Prostate gland (tissue), 2 donors: ENCODE results near the gene DOCK6. TPM values are rescaled to one million over a fixed set of nuclear protein-coding genes. Genes with fewer than 3 reads are reported as not detected.
A peak's percentile ranks its signal among the peaks of the same experiment; 100 is the strongest.
"Not testable (repeated sequence)": the region's sequence is repeated elsewhere in the genome, so short reads cannot be mapped to it uniquely, and the experiment has no call there.

ENCODE experiments used
- DNase-seq: peaks from one replicate; pipeline ENCODE4 v3.0.0-alpha.2; 2019; ENCODE audit warnings: low spot score
- H3K27ac ChIP-seq, 2 donors: fragments of 200-600 bp; sonication (generic); 2 replicates each; pipeline ENCODE4 v1.5.1; 2017 to 2019
- H3K27me3 ChIP-seq: fragments of 200-600 bp; sonication (generic); replicated peaks from 2 replicates; pipeline ENCODE4 v1.5.1; 2019; ENCODE audit not compliant: insufficient read depth
- H3K36me3 ChIP-seq, 2 donors: fragments of 200-600 bp; sonication (generic); 1 replicate in 1 of 2; 2 replicates in 1 of 2; pipeline versions ENCODE4 v1.5.1 to v1.8.1; 2017 to 2019
- H3K4me1 ChIP-seq: fragments of 200-600 bp; sonication (generic); replicated peaks from 2 replicates; pipeline ENCODE4 v1.5.1; 2019
- H3K4me3 ChIP-seq, 2 donors: fragments of 200-600 bp; sonication (generic); 2 replicates each; pipeline ENCODE4 v1.5.1; 2017 to 2019
- H3K9me3 ChIP-seq: fragments of 200-600 bp; sonication (generic); 2 replicates; pipeline ENCODE4 v1.5.1; 2017
- CTCF ChIP-seq, 4 experiments: fragments of 200-600 bp in 2 of 4; fragments of 450-650 bp in 2 of 4; sonication (generic) in 2 of 4; IDR thresholded peaks; 1 replicate in 3 of 4; 2 replicates in 1 of 4; pipeline ENCODE4 v1.5.1; 2016 to 2019; ENCODE audit warnings: antibody characterized with exemption in 4 of 4, mild to moderate bottlenecking in 2 of 4, moderate library complexity in 2 of 4
- POLR2A ChIP-seq: fragments of 450-650 bp; IDR thresholded peaks from one replicate; pipeline ENCODE4 v1.6.1; 2016; ENCODE audit warnings: antibody characterized with exemption, mild to moderate bottlenecking
- POLR2AphosphoS5 ChIP-seq: sonication (generic); formaldehyde crosslinking; IDR thresholded peaks from one replicate; pipeline ENCODE4 v1.6.1; 2017; ENCODE audit warnings: antibody characterized with exemption
- WGBS: methylation state at CpG from one replicate; pipeline ENCODE4 v1.1.5; 2018; 5-methylcytosine and 5-hydroxymethylcytosine counted together
- intact Hi-C: fragments of 100-400 bp; cut with DNase I; formaldehyde crosslinking; loops from one replicate; pipeline ENCODE4 v1.14.2; 2022
- total RNA-seq, 2 donors: library from RNA; depleted of rRNA; stranded (reverse); fragments of >200 nt; gene quantifications; one replicate each; pipeline ENCODE4 v1.1.0, GENCODE V29; 2016

DOCK6 gene
- total RNA-seq, 2 donors from 2014 or later: 21.6 to 38.7 TPM

GRCh38 chr19:11180346-11180745, 82.0 kb downstream of the DOCK6 start:
- WGBS: 58% methylated on average over 8 of the region's 8 CpGs
- peaks cover 0 to 11% of the 10 kb centered on the region in 2 donors for H3K36me3 ChIP-seq
- intact Hi-C loops: no loop called here
- no peaks in the 10 kb centered on the region for H3K9me3 ChIP-seq
- no peaks in the 10 kb centered on the region for H3K27me3 ChIP-seq
- no peak for TF ChIP-seq POLR2AphosphoS5
- TF ChIP-seq POLR2A: no peak
- no peak for TF ChIP-seq CTCF (IDR thresholded peaks at IDR 0.05)
- no peaks in the 10 kb centered on the region for H3K4me1 ChIP-seq
- no peak for DNase-seq
- no peak overlapping the region for H3K4me3 ChIP-seq
- H3K27ac ChIP-seq: peak overlapping the region; percentile 23 to 36

DNA sequence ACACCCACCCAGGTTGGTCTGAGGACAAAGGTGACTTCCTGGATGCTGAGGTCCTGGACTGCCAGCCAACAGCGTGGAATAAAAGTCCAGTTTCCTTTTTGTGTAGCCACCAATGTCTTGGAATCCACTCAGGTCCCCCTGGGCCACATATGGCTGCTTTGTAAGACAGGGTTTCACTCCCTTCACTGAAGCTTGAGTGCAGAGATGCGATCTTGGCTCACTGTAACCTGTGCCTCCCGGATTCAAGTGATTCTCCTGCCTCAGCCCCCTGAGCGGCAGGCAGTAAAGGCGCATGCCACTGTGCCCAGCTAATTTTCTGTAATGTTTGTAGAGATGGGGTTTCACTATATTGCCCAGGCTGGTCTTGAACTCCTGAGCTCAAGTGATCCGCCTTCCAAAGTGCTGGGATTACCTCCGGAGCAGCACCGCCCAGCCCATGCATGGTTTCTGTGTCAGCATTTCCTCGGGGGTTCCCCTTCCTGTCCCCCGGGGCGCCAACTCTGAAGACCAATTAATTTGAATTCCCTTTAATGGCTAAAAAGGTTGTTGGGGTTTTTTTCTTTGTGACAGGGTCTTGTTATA, 82.5 kb downstream of the DOCK6 start:
- Histone ChIP-seq H3K9me3 (no peaks in the 10 kb centered on the region), H3K27ac (peak overlapping the region; percentile 23 to 36), H3K4me1 (no peaks in the 10 kb centered on the region), H3K36me3 (peaks cover 0 to 11% of the 10 kb centered on the region in 2 donors), H3K27me3 (no peaks in the 10 kb centered on the region), H3K4me3 (no peak overlapping the region)
- DNase-seq: no peak
- 66% methylated on average over 11 of the region's 11 CpGs for WGBS
- intact Hi-C loops: no loop called here
- no peak for TF ChIP-seq POLR2A
- no peak for TF ChIP-seq CTCF (IDR thresholded peaks at IDR 0.05)
- no peak for TF ChIP-seq POLR2AphosphoS5

- H3K4me3 ChIP-seq, intact Hi-C loops, H3K4me1 ChIP-seq, H3K27me3 ChIP-seq, H3K9me3 ChIP-seq, DNase-seq: not testable (repeated sequence)
- H3K27ac ChIP-seq: peak overlapping the region in 1 of 2 donors; percentile 29
- WGBS: 89% methylated on average over 9 of the region's 9 CpGs
- H3K36me3 ChIP-seq: peaks cover 0 to 11% of the 10 kb centered on the region in 2 donors
Observed at GRCh38 chr19:11179145-11179465, 83.2 kb downstream of the DOCK6 start.

DNA sequence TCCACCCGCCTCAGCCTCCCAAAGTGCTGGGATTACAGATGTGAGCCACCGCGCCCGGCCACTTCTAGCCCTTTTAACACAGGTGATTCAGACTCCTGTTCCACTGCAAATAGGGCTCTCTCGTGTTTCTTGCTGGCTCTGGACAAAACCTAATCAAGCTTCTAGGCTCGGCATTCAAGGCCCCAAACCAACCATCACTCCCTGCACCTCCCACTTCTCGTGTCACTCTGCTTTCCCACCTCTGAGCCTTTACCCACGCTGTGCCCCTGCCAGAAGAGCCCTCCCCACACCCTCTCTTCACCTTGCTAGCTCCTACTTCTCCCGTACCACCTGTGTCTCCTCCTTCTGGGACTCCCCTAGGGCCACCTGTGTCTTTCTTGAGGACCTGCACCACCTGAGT, 84.7 kb downstream of the DOCK6 start:
- Histone ChIP-seq H3K36me3 (peaks cover 0 to 11% of the 10 kb centered on the region in 2 donors), H3K4me1 (no peaks in the 10 kb centered on the region), H3K4me3 (no peak overlapping the region), H3K27ac (no peak overlapping the region), H3K27me3 (no peaks in the 10 kb centered on the region), H3K9me3 (no peaks in the 10 kb centered on the region)
- WGBS: 88% methylated on average over 9 of the region's 9 CpGs
- TF ChIP-seq CTCF (IDR thresholded peaks at IDR 0.05) (no peak), POLR2AphosphoS5 (no peak), POLR2A (no peak)
- no peak for DNase-seq
- intact Hi-C loops: no loop called here

- Histone ChIP-seq H3K4me1 (no peaks in the 10 kb centered on the region), H3K27ac (no peak overlapping the region), H3K27me3 (no peaks in the 10 kb centered on the region), H3K36me3 (peaks cover 0 to 11% of the 10 kb centered on the region in 2 donors), H3K4me3 (no peak overlapping the region), H3K9me3 (no peaks in the 10 kb centered on the region)
- 89% methylated on average over 18 of the region's 18 CpGs for WGBS
- DNase-seq: no peak
- intact Hi-C loops: no loop called here
- TF ChIP-seq POLR2AphosphoS5 (no peak), CTCF (IDR thresholded peaks at IDR 0.05) (no peak), POLR2A (no peak)
Observed at GRCh38 chr19:11176466-11177193, 85.7 kb downstream of the DOCK6 start.
